Fibroblast of gingiva (primary cell): ENCODE data around the gene DPPA5.
"Not testable (repeated sequence)": the region's sequence is repeated elsewhere in the genome, so short reads cannot be mapped to it uniquely, and the experiment has no call there.

Experiments used
- DNase-seq: peaks from one replicate; pipeline ENCODE4 v3.0.0-alpha.2; 2011; ENCODE audit warnings: low read depth

Gene DPPA5

GRCh38 chr6:73353636-73354593 is at the start of gene DPPA5:
TSS of gene DPPA5 (minus strand) at chr6:73354276. CDS start at chr6:73354225, 51 bp downstream.
- DNase-seq, result no peak

- no peak for DNase-seq
These were observed 46.6 kb upstream of the DPPA5 start for GRCh38 chr6:73400656-73401055.

GRCh38 chr6:73395875-73396274 is 41.8 kb upstream of the DPPA5 start:
- no peak for DNase-seq

- DNase-seq, result peak; percentile 80
These were observed 40.7 kb upstream of the DPPA5 start, which contains the start of gene DDX43 for GRCh38 chr6:73394577-73395354. TSS of gene DDX43 (plus strand) at chr6:73394828. CDS start at chr6:73394906, 78 bp downstream.

- DNase-seq, result no peak
These were observed 39.2 kb upstream of the DPPA5 start for GRCh38 chr6:73393278-73393677.

GRCh38 chr6:73392188-73392587 is 38.1 kb upstream of the DPPA5 start:
- not testable (repeated sequence) for DNase-seq

GRCh38 chr6:73391675-73392074 is 37.6 kb upstream of the DPPA5 start:
- DNase-seq, result no peak

GRCh38 chr6:73389854-73390253 is 35.8 kb upstream of the DPPA5 start:
- DNase-seq, result no peak

GRCh38 chr6:73388800-73389512 is 34.9 kb upstream of the DPPA5 start:
- peak; percentile 37 for DNase-seq

- DNase-seq, result no peak
These were observed 34.3 kb upstream of the DPPA5 start for GRCh38 chr6:73388433-73388799.

GRCh38 chr6:73382462-73383113 is 28.5 kb upstream of the DPPA5 start:
- DNase-seq, result no peak

- DNase-seq, result not testable (repeated sequence)
These were observed 27.5 kb upstream of the DPPA5 start for GRCh38 chr6:73381531-73381930.

- no peak for DNase-seq
These were observed 23.1 kb upstream of the DPPA5 start for GRCh38 chr6:73377225-73377624.

- DNase-seq, result no peak
These were observed 21.1 kb upstream of the DPPA5 start for GRCh38 chr6:73375216-73375615.

GRCh38 chr6:73372516-73372915 is 18.4 kb upstream of the DPPA5 start:
- DNase-seq, result no peak

- no peak for DNase-seq
These were observed 17.9 kb upstream of the DPPA5 start for GRCh38 chr6:73371984-73372383.

- no peak for DNase-seq
These were observed 15.5 kb upstream of the DPPA5 start, which contains the start of gene OOEP for GRCh38 chr6:73369563-73369962. TSS of gene OOEP (minus strand) at chr6:73369897. CDS start at chr6:73369792, 105 bp downstream.

GRCh38 chr6:73369157-73369556 is 15.1 kb upstream of the DPPA5 start:
- no peak for DNase-seq

- DNase-seq, result no peak
These were observed 14.6 kb upstream of the DPPA5 start for GRCh38 chr6:73368675-73369074.

GRCh38 chr6:73367761-73368355 is 13.8 kb upstream of the DPPA5 start:
- no peak for DNase-seq

- DNase-seq, result no peak
These were observed 10.5 kb upstream of the DPPA5 start for GRCh38 chr6:73364549-73364948.
